Epithelial cell of prostate (primary cell): ENCODE data around the gene OSBPL3.
A peak's percentile ranks its signal among the peaks of the same experiment; 100 is the strongest.

Experiments used
- DNase-seq: peaks from one replicate; pipeline ENCODE4 v3.0.0-alpha.2; 2011; ENCODE audit warnings: low read depth, low spot score
- H3K27ac ChIP-seq: fragments of 450-650 bp; 2 replicates; pipeline ENCODE4 v1.5.1; 2017; ENCODE audit warnings: mild to moderate bottlenecking

OSBPL3 gene

GRCh38 chr7:24842449-24843241 is 137.3 kb downstream of the OSBPL3 start:
- H3K27ac ChIP-seq: peak overlapping the region; percentile 44

GRCh38 chr7:24842029-24842428 is 137.9 kb downstream of the OSBPL3 start:
- DNase-seq: no peak
- no peak overlapping the region for H3K27ac ChIP-seq

More at GRCh38 chr7:24842449-24843241, 137.3 kb downstream of the OSBPL3 start:
- DNase-seq: no peak

- no peak overlapping the region for H3K27ac ChIP-seq
- DNase-seq: no peak
These were observed 139.4 kb downstream of the OSBPL3 start for GRCh38 chr7:24840563-24840962.

GRCh38 chr7:24836084-24836483 is 143.9 kb downstream of the OSBPL3 start:
- no peak overlapping the region for H3K27ac ChIP-seq
- DNase-seq: no peak

- DNase-seq: no peak
- H3K27ac ChIP-seq: no peak overlapping the region
These were observed 144.3 kb downstream of the OSBPL3 start for GRCh38 chr7:24835643-24836042.

GRCh38 chr7:24834128-24834798 is 145.7 kb downstream of the OSBPL3 start:
- peak overlapping the region; percentile 98 for H3K27ac ChIP-seq
- DNase-seq: no peak

GRCh38 chr7:24833549-24833948 is 146.4 kb downstream of the OSBPL3 start:
- no peak for DNase-seq
- peak overlapping the region; percentile 98 for H3K27ac ChIP-seq

GRCh38 chr7:24831240-24831639 is 148.7 kb downstream of the OSBPL3 start:
- DNase-seq: no peak
- peak overlapping the region; percentile 98 for H3K27ac ChIP-seq

- peak overlapping the region; percentile 98 for H3K27ac ChIP-seq
- DNase-seq: no peak
These were observed 149.4 kb downstream of the OSBPL3 start for GRCh38 chr7:24830440-24831050.

GRCh38 chr7:24829787-24830186 is 150.2 kb downstream of the OSBPL3 start:
- peak; percentile 92 for DNase-seq
- H3K27ac ChIP-seq: peak overlapping the region; percentile 98

GRCh38 chr7:24828891-24829661 is 150.9 kb downstream of the OSBPL3 start:
- peak overlapping the region; percentile 98 for H3K27ac ChIP-seq
- no peak for DNase-seq

- H3K27ac ChIP-seq: peak overlapping the region; percentile 98
- DNase-seq: no peak
These were observed 152.4 kb downstream of the OSBPL3 start for GRCh38 chr7:24827589-24827988.

GRCh38 chr7:24827027-24827426 is 153.0 kb downstream of the OSBPL3 start:
- DNase-seq: no peak
- peak overlapping the region; percentile 98 for H3K27ac ChIP-seq

- peak overlapping the region; percentile 98 for H3K27ac ChIP-seq
- no peak for DNase-seq
These were observed 153.3 kb downstream of the OSBPL3 start for GRCh38 chr7:24826662-24827020.

GRCh38 chr7:24825931-24826661 is 153.9 kb downstream of the OSBPL3 start:
- H3K27ac ChIP-seq: peak overlapping the region; percentile 98

GRCh38 chr7:24825381-24825794 is 154.6 kb downstream of the OSBPL3 start:
- peak overlapping the region; percentile 98 for H3K27ac ChIP-seq

More at GRCh38 chr7:24825931-24826661, 153.9 kb downstream of the OSBPL3 start:
- peak; percentile 85 for DNase-seq

GRCh38 chr7:24824896-24825295 is 155.1 kb downstream of the OSBPL3 start:
- peak overlapping the region; percentile 98 for H3K27ac ChIP-seq
- DNase-seq: no peak

More at GRCh38 chr7:24825381-24825794, 154.6 kb downstream of the OSBPL3 start:
- no peak for DNase-seq

GRCh38 chr7:24824400-24824799 is 155.6 kb downstream of the OSBPL3 start:
- DNase-seq: no peak
- H3K27ac ChIP-seq: peak overlapping the region; percentile 98

- H3K27ac ChIP-seq: peak overlapping the region; percentile 98
These were observed 158.3 kb downstream of the OSBPL3 start for GRCh38 chr7:24821754-24822054.

More at GRCh38 chr7:24821754-24822054, 158.3 kb downstream of the OSBPL3 start:
- DNase-seq: no peak
